Testis (tissue), 3 donors: ENCODE measurements around the gene CENPQ. TPM values are rescaled to one million over a fixed set of nuclear protein-coding genes. Genes with fewer than 3 reads are reported as not detected.
"Not testable (repeated sequence)": the region's sequence is repeated elsewhere in the genome, so short reads cannot be mapped to it uniquely, and the experiment has no call there.

Source experiments
- DNase-seq: peaks from one replicate; pipeline ENCODE4 v3.0.0-alpha.2; 2019
- H3K27ac ChIP-seq, 2 donors: fragments of 200-600 bp; sonication (generic); one replicate each; pipeline ENCODE4 v1.5.1; 2019
- H3K27me3 ChIP-seq: fragments of 200-600 bp; sonication (generic); one replicate; pipeline ENCODE4 v1.5.1; 2019
- H3K36me3 ChIP-seq: fragments of 200-600 bp; sonication (generic); one replicate; pipeline ENCODE4 v1.5.1; 2017; ENCODE audit warnings: low read depth; ENCODE audit errors: missing control alignments
- H3K4me1 ChIP-seq: fragments of 200-600 bp; sonication (generic); one replicate; pipeline ENCODE4 v1.5.1; 2019
- H3K4me3 ChIP-seq, 2 donors: fragments of 200-600 bp; sonication (generic); one replicate each; pipeline ENCODE4 v1.5.1; 2017 to 2019
- H3K9me3 ChIP-seq: fragments of 200-600 bp; sonication (generic); one replicate; pipeline ENCODE4 v1.5.1; 2017
- CTCF ChIP-seq, 3 experiments: fragments of 450-650 bp in 2 of 3; fragments of 200-600 bp in 1 of 3; sonication (generic) in 1 of 3; IDR thresholded peaks; one replicate each; pipeline ENCODE4 v1.5.1; 2016 to 2019; ENCODE audit warnings: antibody characterized with exemption in 3 of 3, mild to moderate bottlenecking in 2 of 3, moderate library complexity in 1 of 3
- POLR2A ChIP-seq: fragments of 450-650 bp; IDR thresholded peaks from one replicate; pipeline ENCODE4 v1.6.1; 2017; ENCODE audit warnings: antibody characterized with exemption, mild to moderate bottlenecking, moderate library complexity
- WGBS, 2 donors: methylation state at CpG; one replicate each; pipeline ENCODE4 v1.1.5; 2018; 5-methylcytosine and 5-hydroxymethylcytosine counted together
- intact Hi-C: fragments of 100-400 bp; cut with DNase I; formaldehyde crosslinking; loops from one replicate; pipeline ENCODE4 v1.15.1; 2023; ENCODE audit warnings: low total_unique reads
- polyA plus RNA-seq: library from polyadenylated mRNA; stranded (reverse); fragments of 350-450 nt; fragmentation: Illumina TruSeq; extraction: RNeasy Lipid Tissue Mini Kit (QIAGEN cat#74804); gene quantifications from one replicate; pipeline ENCODE4 v1.2.3, GENCODE V29; 2014; ENCODE audit warnings: low read depth, low replicate concordance; ENCODE audit not compliant: insufficient read depth
- total RNA-seq, 2 donors: library from RNA; depleted of rRNA; stranded (reverse); fragments of >200 nt; gene quantifications; one replicate each; pipeline ENCODE4 v1.2.3, GENCODE V29; 2016

Gene CENPQ
- total and polyA plus RNA-seq, 3 donors from 2014 or later, result 2.8 to 7.6 (median 3.8) TPM

- intact Hi-C loops, result no loop called here
- no peak for DNase-seq
- H3K9me3 ChIP-seq, result no peaks in the 10 kb centered on the region
- H3K4me3 ChIP-seq, result no peak overlapping the region
- no peaks in the 10 kb centered on the region for H3K36me3 ChIP-seq
- no peak for TF ChIP-seq POLR2A
- no peak for TF ChIP-seq CTCF (IDR thresholded peaks at IDR 0.05)
- no peaks in the 10 kb centered on the region for H3K27me3 ChIP-seq
- H3K4me1 ChIP-seq, result peaks cover 4% of the 10 kb centered on the region
- H3K27ac ChIP-seq, result no peak overlapping the region
- WGBS, 2 donors, result 92 to 98% methylated on average over 6 to 9 of the region's 9 CpGs
Measured at GRCh38 chr6:49468042-49468441, 4.9 kb downstream of the CENPQ start.

GRCh38 chr6:49476564-49476963 is 13.4 kb downstream of the CENPQ start:
- DNase-seq, H3K27ac ChIP-seq, H3K9me3 ChIP-seq, intact Hi-C loops, H3K4me3 ChIP-seq, H3K27me3 ChIP-seq, H3K36me3 ChIP-seq, H3K4me1 ChIP-seq: not testable (repeated sequence)
- 94 to 97% methylated on average over 2 of the region's 2 CpGs for WGBS, 2 donors

- Histone ChIP-seq H3K4me1 (no peaks in the 10 kb centered on the region), H3K4me3 (no peak overlapping the region), H3K27me3 (no peaks in the 10 kb centered on the region), H3K9me3 (no peaks in the 10 kb centered on the region), H3K36me3 (no peaks in the 10 kb centered on the region), H3K27ac (no peak overlapping the region)
- DNase-seq, result no peak
- intact Hi-C loops, result no loop called here
- TF ChIP-seq POLR2A, result no peak
- no peak for TF ChIP-seq CTCF (IDR thresholded peaks at IDR 0.05)
- WGBS, 2 donors, result 94 to 96% methylated on average over 3 of the region's 3 CpGs
Measured at GRCh38 chr6:49479308-49479970, 16.3 kb downstream of the CENPQ start.

- H3K27me3 ChIP-seq, H3K27ac ChIP-seq, H3K36me3 ChIP-seq, H3K4me3 ChIP-seq, DNase-seq, intact Hi-C loops, H3K9me3 ChIP-seq, H3K4me1 ChIP-seq: not testable (repeated sequence)
- 98% methylated on average over 15 of the region's 22 CpGs; no CpG with 5 or more reads in 1 of the 2 donors for WGBS, 2 donors
Measured at GRCh38 chr6:49481846-49482245, 18.7 kb downstream of the CENPQ start.

GRCh38 chr6:49483380-49483779 is 20.2 kb downstream of the CENPQ start:
- H3K4me3 ChIP-seq, H3K9me3 ChIP-seq, H3K27me3 ChIP-seq, H3K4me1 ChIP-seq, H3K27ac ChIP-seq, H3K36me3 ChIP-seq, intact Hi-C loops, DNase-seq: not testable (repeated sequence)
- 92% methylated on average over 14 of the region's 14 CpGs; no CpG with 5 or more reads in 1 of the 2 donors for WGBS, 2 donors

GRCh38 chr6:49490633-49491032 is 27.5 kb downstream of the CENPQ start:
- H3K27ac ChIP-seq, result no peak overlapping the region
- H3K36me3 ChIP-seq, result no peaks in the 10 kb centered on the region
- TF ChIP-seq CTCF (IDR thresholded peaks at IDR 0.05) (no peak), POLR2A (no peak)
- intact Hi-C loops, result no loop called here
- H3K27me3 ChIP-seq, result no peaks in the 10 kb centered on the region
- no peak overlapping the region for H3K4me3 ChIP-seq
- no peak for DNase-seq
- WGBS, 2 donors, result 90 to 96% methylated on average over 4 of the region's 4 CpGs
- no peaks in the 10 kb centered on the region for H3K4me1 ChIP-seq
- H3K9me3 ChIP-seq, result no peaks in the 10 kb centered on the region
